A549 treated with DMSO at 1 μM for 4 hours (cell line): Measurements from ENCODE around the gene PCDHB13. TPM values are rescaled to one million over a fixed set of nuclear protein-coding genes. Genes with fewer than 3 reads are reported as not detected.

Source experiments
- total RNA-seq: library from RNA; stranded (reverse); fragments of 200-300 nt; extraction: Qiagen RNA extraction; gene quantifications from 5 replicates; pipeline ENCODE4 v1.2.3, GENCODE V29; 2022; ENCODE audit warnings: low read depth

The PCDHB13 gene
- total RNA-seq: 0.05 to 0.09 TPM (median 0.06 TPM) in 5 replicates

GRCh38 chr5:141213656-141214339 lies at the start of gene PCDHB13:
Gene PCDHB13 (plus strand): TSS chr5:141213919. CDS start chr5:141214124, 205 bp downstream.

GRCh38 chr5:141172381-141173204 lies 41.1 kb upstream of the PCDHB13 start, which contains the start of gene PCDHB7:
Gene PCDHB7 (plus strand): TSS chr5:141172644. CDS start chr5:141172836, 192 bp downstream.

GRCh38 chr5:141177577-141178191 lies 36.0 kb upstream of the PCDHB13 start, which contains the start of gene PCDHB8:
Gene PCDHB8 (plus strand): TSS chr5:141177790. CDS start chr5:141178035, 245 bp downstream.

GRCh38 chr5:141182248-141182647 lies 31.5 kb upstream of the PCDHB13 start, which contains the start of gene PCDHB16:
Gene PCDHB16 (plus strand): TSS chr5:141182387. CDS start chr5:141182560, 173 bp downstream.

GRCh38 chr5:141186897-141187512 lies 26.7 kb upstream of the PCDHB13 start, which contains the start of gene PCDHB9:
Gene PCDHB9 (plus strand): TSS chr5:141187161. CDS start chr5:141187319, 158 bp downstream.

GRCh38 chr5:141192110-141192725 lies 21.5 kb upstream of the PCDHB13 start, which contains the start of gene PCDHB10:
Gene PCDHB10 (plus strand): TSS chr5:141192353. CDS start chr5:141192553, 200 bp downstream.

GRCh38 chr5:141199359-141200235 lies 14.1 kb upstream of the PCDHB13 start, which contains the start of gene PCDHB11:
Gene PCDHB11 (plus strand): TSS chr5:141199627. CDS start chr5:141199775, 148 bp downstream.

GRCh38 chr5:141208478-141208877 lies 5.2 kb upstream of the PCDHB13 start, which contains the start of gene PCDHB12:
Gene PCDHB12 (plus strand): TSS chr5:141208719. CDS start chr5:141208908, 189 bp downstream.

GRCh38 chr5:141223112-141223783 lies 9.5 kb downstream of the PCDHB13 start, which contains the start of gene PCDHB14:
Gene PCDHB14 (plus strand): TSS chr5:141223343. CDS start chr5:141223506, 163 bp downstream.

GRCh38 chr5:141245250-141245717 lies 31.6 kb downstream of the PCDHB13 start, which contains the start of gene PCDHB15:
Gene PCDHB15 (plus strand): TSS chr5:141245395. CDS start chr5:141245579, 184 bp downstream.

Other genes starting within 250 kb of the PCDHB13 start
- gene PCDHAC2, start 247.4 kb upstream of the PCDHB13 start, total RNA-seq: 2.6 to 3.2 TPM (median 2.6 TPM) in 5 replicates
- not detected in 5 replicates for gene PCDHB1, start 162.5 kb upstream of the PCDHB13 start, total RNA-seq
- gene PCDHB2, start 119.3 kb upstream of the PCDHB13 start, total RNA-seq: 3.3 to 4.1 TPM (median 3.3 TPM) in 5 replicates
- 0.04 to 0.05 TPM in 2 of 5 replicates, not detected in the others for gene PCDHB3, start 113.4 kb upstream of the PCDHB13 start, total RNA-seq
- 0.03 to 0.17 TPM (median 0.05 TPM) in 5 replicates for gene PCDHB4, start 92.1 kb upstream of the PCDHB13 start, total RNA-seq
- 1.2 to 1.9 TPM (median 1.4 TPM) in 5 replicates for gene PCDHB5, start 78.7 kb upstream of the PCDHB13 start, total RNA-seq
- 0.85 to 1.3 TPM (median 1.1 TPM) in 5 replicates for gene PCDHB6, start 63.9 kb upstream of the PCDHB13 start, total RNA-seq
- gene PCDHB7, start 41.3 kb upstream of the PCDHB13 start, total RNA-seq: not detected in 5 replicates
- gene PCDHB8, start 36.1 kb upstream of the PCDHB13 start, total RNA-seq: 0.24 to 0.35 TPM (median 0.29 TPM) in 5 replicates
- 0.04 to 0.19 TPM (median 0.06 TPM) in 5 replicates for gene PCDHB16, start 31.5 kb upstream of the PCDHB13 start, total RNA-seq
- gene PCDHB9, start 26.8 kb upstream of the PCDHB13 start, total RNA-seq: 0.05 to 0.12 TPM in 2 of 5 replicates, not detected in the others
- gene PCDHB10, start 21.6 kb upstream of the PCDHB13 start, total RNA-seq: 0.04 to 0.06 TPM (median 0.05 TPM) in 3 of 5 replicates, not detected in the others
- 0.07 to 0.12 TPM (median 0.11 TPM) in 3 of 5 replicates, not detected in the others for gene PCDHB11, start 14.3 kb upstream of the PCDHB13 start, total RNA-seq
- 0.02 TPM in 1 of 5 replicates, not detected in the others for gene PCDHB12, start 5.2 kb upstream of the PCDHB13 start, total RNA-seq
- gene PCDHB14, start 9.4 kb downstream of the PCDHB13 start, total RNA-seq: 0.05 to 0.15 TPM (median 0.08 TPM) in 5 replicates
- gene PCDHB15, start 31.5 kb downstream of the PCDHB13 start, total RNA-seq: 0.05 to 0.06 TPM in 2 of 5 replicates, not detected in the others
- not detected in 5 replicates for gene SLC25A2, start 90.1 kb downstream of the PCDHB13 start, total RNA-seq
- gene TAF7, start 106.9 kb downstream of the PCDHB13 start, total RNA-seq: 67.8 to 84.2 TPM (median 73.3 TPM) in 5 replicates
- 0.37 to 0.48 TPM (median 0.40 TPM) in 5 replicates for gene PCDHGA1, start 116.6 kb downstream of the PCDHB13 start, total RNA-seq
- 0.66 to 0.87 TPM (median 0.76 TPM) in 5 replicates for gene PCDHGA2, start 124.8 kb downstream of the PCDHB13 start, total RNA-seq
- 0.02 to 0.04 TPM (median 0.03 TPM) in 3 of 5 replicates, not detected in the others for gene PCDHGA3, start 129.9 kb downstream of the PCDHB13 start, total RNA-seq
- gene PCDHGB1, start 136.2 kb downstream of the PCDHB13 start, total RNA-seq: 1.6 to 2.1 TPM (median 1.8 TPM) in 5 replicates
- gene PCDHGA4, start 141.1 kb downstream of the PCDHB13 start, total RNA-seq: 0.09 to 0.17 TPM (median 0.14 TPM) in 5 replicates
- 0.09 to 0.20 TPM (median 0.14 TPM) in 4 of 5 replicates, not detected in the other for gene PCDHGB2, start 146.1 kb downstream of the PCDHB13 start, total RNA-seq
- 0.07 to 0.22 TPM (median 0.18 TPM) in 5 replicates for gene PCDHGA5, start 150.2 kb downstream of the PCDHB13 start, total RNA-seq
- 0.19 to 0.37 TPM (median 0.31 TPM) in 5 replicates for gene PCDHGB3, start 156.3 kb downstream of the PCDHB13 start, total RNA-seq
- 0.19 to 0.39 TPM (median 0.26 TPM) in 5 replicates for gene PCDHGA6, start 160.0 kb downstream of the PCDHB13 start, total RNA-seq
- gene PCDHGA7, start 168.8 kb downstream of the PCDHB13 start, total RNA-seq: 0.84 to 1.3 TPM (median 1.1 TPM) in 5 replicates
- 0.77 to 1.0 TPM (median 0.88 TPM) in 5 replicates for gene PCDHGB4, start 173.8 kb downstream of the PCDHB13 start, total RNA-seq
- 0.02 to 0.03 TPM (median 0.02 TPM) in 3 of 5 replicates, not detected in the others for gene PCDHGA8, start 178.7 kb downstream of the PCDHB13 start, total RNA-seq
- gene PCDHGB5, start 184.0 kb downstream of the PCDHB13 start, total RNA-seq: 2.3 to 2.7 TPM (median 2.6 TPM) in 5 replicates
- gene PCDHGA9, start 188.9 kb downstream of the PCDHB13 start, total RNA-seq: 0.04 to 0.09 TPM (median 0.06 TPM) in 4 of 5 replicates, not detected in the other
- 0.09 to 0.23 TPM (median 0.13 TPM) in 5 replicates for gene PCDHGB6, start 194.1 kb downstream of the PCDHB13 start, total RNA-seq
- gene PCDHGA10, start 199.1 kb downstream of the PCDHB13 start, total RNA-seq: 0.03 TPM in 1 of 5 replicates, not detected in the others
- 0.06 to 0.08 TPM (median 0.06 TPM) in 4 of 5 replicates, not detected in the other for gene PCDHGB7, start 203.8 kb downstream of the PCDHB13 start, total RNA-seq
- not detected in 5 replicates for gene PCDHGA11, start 207.1 kb downstream of the PCDHB13 start, total RNA-seq
- gene PCDHGA12, start 216.6 kb downstream of the PCDHB13 start, total RNA-seq: 0.02 to 0.03 TPM in 2 of 5 replicates, not detected in the others